CD4-positive, alpha-beta T cell treated with Interleukin-10 for 1 hour (primary cell): ENCODE results near the gene E2F2.

ENCODE experiments used
- DNase-seq: peaks from one replicate; pipeline ENCODE4 v3.0.0-alpha.2; 2020

Gene E2F2, protein sequence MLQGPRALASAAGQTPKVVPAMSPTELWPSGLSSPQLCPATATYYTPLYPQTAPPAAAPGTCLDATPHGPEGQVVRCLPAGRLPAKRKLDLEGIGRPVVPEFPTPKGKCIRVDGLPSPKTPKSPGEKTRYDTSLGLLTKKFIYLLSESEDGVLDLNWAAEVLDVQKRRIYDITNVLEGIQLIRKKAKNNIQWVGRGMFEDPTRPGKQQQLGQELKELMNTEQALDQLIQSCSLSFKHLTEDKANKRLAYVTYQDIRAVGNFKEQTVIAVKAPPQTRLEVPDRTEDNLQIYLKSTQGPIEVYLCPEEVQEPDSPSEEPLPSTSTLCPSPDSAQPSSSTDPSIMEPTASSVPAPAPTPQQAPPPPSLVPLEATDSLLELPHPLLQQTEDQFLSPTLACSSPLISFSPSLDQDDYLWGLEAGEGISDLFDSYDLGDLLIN

DNA sequence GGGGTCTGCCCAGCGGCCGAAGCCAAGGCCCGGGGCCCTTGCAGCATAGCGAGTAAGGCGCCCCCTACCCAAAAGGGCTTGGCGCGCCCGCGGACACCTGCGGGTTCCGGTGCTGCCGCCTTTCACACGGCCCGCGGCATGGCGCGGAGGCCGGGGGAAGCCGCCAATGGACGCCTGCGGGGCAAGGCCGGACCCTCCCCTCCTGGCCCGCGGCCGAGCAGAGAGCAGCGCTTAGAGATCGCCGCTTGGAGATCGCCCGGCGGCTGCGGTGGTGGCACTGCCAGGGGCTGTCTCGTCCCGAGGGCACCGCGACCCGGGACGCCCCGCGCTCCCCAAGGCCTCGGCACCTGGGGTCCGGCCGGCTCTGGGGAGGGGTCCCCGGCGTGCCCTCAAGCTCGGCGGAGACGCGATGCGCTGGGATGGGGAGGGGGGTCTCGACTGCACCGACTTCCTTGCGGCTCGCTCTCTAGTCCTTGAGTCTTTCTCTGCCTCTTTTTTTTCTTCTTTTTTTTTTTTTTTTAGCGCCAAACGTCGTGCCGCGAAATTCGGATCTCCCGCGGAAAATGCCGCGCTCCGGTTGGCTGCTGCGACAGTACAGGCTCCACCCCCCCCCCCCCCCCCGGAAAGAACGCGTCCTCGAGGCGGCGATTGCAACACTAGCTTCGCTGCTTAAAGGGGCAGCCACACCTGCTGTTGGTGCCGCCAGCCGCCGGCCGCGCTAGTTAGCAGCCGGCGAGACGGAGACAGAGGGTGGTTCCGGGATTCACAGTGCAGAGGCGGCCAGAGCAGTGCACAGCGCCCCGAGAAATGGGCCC is at the start of gene E2F2:
Gene E2F2, minus strand, starts transcription at position 487 of the 815 bp plus-strand sequence. Its CDS starts 440 bp downstream, at position 47.
- peak; percentile 87 for DNase-seq

DNA sequence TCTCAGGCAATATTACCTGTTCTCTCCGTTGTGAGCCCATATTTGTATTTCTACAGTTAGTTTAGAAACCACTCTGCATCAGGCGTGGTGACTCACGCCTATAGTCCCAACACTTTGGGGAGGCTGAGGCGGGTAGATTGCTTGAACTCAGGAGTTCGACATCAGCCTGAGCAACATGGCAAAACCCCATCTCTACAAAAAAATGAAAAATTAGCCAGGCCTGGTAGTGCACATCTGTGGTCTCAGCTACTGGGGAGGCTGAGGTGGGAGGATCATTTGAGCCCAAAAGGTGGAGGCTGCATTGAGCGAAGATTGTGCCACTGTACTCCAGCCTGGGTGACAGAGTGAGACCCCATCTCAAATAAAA is 47.9 kb upstream of the E2F2 start:
- no peak for DNase-seq

DNA sequence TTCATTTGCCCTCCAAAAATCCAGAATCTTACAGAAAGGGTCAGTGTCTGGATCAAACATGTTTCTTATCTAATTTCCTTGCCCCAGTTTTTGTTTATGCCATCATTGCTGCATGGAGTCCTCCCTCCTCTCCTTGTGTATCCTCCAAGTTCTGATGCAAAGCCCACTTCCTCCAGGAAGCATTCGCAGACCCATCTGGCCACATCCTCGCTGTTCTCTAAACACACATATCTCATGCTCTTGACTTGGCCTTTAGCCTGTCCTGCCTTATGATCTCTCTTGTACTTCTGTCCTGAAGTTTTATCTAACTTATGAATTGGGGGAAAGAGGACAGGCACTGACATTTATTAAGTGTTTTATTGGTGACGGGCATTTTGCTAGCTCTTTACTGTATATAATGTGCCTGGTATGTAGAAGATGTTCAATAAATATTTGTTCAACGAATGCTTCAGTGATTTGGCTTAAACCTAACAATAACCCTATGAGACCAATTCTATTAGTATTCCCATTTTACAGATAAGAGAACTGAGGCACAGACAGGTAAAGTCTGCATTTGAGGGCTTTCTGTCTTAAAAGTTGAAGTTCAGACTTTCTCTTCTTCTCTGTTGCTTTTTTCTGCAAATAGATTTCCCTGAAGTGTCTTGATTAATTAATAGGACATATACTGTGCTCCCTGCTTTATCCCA is 47.4 kb upstream of the E2F2 start:
- no peak for DNase-seq

DNA sequence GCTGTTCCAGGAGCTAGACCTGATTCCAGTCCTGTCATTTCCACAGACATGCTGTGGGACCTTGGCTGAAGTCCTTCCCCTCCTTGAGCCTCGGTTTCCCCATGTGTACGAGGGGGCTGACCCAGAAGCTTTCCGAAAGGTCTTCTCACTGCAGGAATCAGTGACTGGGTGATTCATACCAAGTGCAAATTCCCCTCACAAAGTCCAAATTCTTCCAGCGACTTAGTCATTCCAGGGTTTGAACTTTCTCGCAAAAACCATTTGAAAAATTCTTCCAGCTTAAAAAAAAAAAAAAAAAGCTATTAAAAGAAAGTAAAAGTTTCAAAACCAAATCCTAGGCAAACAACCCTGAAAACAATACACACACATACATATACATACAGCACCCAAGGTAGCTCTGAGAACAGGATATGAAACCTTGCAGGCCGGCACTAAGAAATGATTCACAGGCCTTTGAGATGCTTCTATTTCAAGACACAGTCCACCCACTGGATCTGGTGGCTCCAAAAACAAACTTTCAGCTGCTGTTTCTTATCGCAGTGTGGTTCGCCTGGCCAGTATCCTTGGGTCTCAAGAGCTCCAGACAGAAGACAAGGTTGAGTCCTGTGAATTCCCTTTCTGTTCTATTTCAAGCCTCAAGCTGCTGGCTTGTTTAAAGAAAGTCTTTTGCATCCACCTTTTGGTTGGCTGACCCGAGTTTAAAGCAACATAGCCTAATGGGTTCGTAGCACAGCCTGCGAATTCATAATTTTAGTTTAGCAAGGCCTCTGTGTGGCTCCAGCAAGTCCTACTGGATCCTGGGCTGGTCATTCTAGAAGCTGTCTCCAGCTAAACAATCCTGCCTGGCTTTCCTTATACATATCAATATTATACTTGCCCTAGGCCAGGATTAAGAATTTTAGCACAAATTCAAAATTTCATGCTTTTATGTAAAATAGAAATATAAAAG is 46.3 kb upstream of the E2F2 start:
- DNase-seq: no peak

DNA sequence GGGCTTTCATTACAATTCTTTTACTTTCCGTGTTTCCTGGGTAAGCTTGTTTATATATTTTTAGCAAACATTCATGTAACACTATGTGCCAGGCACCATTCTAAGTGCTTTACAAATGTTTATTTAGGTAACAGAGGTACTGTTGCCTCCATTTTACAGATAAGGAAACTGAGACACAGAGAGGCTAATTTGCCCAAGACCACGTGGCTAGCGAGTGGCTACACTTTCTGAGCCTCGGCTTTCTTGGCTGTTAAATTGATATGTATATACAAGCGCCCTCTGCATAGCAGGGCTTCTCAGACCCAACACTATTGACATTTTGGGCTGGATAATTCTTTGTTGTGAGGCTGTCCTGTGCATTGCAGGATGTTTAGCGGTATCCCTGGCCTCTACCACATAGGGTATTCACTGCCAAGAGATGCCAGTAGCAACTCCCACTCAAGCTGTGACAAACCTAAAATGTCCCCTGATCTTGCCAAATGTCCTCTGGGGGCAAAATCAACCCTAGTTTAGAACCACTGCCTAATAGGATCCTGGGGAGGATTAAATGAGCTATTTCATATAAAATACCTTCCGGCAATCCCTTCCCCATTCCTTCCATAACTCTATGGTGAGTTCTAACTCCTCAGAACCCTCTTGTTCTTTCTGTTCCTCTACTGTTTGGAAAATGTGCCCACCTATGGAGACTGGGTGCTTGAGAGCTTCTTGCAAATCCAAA is 45.5 kb upstream of the E2F2 start:
- no peak for DNase-seq

DNA sequence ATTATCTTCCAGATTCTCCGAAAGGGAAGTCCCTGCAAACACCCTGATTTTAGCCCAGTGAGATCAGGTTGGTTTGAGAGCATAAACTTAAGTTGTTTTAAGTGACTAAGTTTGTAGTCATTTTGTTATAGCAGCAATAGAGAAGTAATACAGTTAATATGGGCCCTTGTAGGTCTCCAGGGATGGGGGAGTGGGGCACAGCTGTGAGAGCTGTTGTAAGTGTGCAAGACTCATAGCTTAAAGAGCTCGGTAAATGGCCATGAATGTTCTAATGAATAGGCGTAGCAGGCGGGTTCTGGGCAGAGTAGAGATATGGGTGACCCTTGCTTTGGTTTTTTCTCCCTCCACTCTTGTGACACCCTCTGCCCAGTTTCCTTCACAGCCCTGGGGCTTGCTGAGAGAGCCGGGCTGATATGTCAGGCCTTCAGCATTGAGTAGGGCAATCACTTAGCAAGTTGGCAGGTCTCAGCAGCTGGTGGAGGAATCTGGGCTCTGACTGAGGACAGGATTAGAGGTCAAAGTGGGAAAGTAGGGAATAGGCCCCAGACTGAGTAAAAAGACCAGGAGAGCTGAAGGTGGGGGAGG is 44.3 kb upstream of the E2F2 start:
- no peak for DNase-seq

DNA sequence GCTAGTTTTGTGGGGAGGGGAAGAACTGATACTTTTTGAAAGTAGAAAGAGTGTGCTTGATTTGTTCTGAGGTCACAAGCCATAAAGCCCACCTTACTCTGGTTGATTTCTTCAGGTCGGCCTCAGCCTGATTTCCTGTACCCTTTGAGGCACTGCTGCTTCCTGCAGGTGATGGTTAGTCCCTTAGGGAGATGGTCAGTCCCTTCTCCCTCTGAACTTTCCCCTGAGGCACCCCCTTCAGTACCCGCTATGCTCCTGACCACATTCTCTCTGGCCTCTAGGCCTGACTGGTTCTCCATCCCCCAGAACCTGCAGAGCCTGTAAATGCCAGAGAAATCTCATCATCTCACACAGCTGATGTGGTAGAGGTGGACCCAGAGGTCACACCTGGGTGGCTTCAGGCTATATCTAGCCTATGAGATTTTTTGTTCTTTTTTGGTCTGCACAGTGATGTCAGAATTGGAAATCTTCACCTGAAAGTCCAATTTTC is 43.3 kb upstream of the E2F2 start:
- DNase-seq: no peak

DNA sequence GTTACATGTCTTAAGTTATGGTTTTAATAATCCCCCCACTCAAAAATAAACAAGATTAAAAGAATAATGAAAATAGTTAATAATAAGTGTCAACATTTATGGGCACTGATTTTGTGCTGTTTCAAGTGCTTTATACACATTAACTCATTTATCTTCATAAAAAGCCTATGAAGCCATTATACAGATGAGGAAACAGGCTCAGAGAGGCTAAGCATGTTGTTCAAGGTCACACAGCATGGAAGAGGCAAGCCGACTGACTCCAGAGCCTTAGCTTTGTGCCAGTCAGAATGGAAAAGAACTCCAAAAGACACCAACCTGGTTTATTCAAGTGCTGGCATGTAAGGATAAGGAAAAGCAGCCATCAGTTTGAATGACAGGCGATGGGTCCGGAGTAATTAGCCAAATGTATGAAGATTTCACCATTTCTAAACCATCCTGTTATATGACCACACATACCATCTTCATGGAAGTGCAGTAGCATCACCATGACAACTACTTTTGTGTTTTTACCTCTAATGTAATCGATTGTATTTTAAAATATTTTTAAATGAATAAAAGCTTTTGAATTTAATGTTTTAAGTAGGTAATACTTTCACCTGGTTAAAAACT is 42.6 kb upstream of the E2F2 start:
- DNase-seq: no peak

DNA sequence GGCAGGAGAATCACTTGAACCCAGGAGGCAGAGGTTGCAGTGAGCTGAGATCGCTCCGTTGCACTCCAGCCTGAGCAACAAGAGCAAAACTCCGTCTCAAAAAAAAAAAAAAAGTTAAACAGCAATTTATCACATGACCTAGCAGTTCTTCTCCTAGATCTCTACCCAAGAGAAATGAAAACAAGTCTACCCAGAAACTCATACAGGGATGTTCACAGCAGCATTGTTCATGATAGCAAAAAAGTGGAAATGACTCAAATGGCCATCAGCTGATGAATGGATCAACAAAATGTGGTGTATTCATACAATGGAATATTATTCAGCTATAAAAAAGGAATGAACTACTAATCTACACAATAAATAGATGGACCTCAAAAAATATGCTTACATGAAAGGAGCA is 40.4 kb upstream of the E2F2 start:
- DNase-seq: no peak

DNA sequence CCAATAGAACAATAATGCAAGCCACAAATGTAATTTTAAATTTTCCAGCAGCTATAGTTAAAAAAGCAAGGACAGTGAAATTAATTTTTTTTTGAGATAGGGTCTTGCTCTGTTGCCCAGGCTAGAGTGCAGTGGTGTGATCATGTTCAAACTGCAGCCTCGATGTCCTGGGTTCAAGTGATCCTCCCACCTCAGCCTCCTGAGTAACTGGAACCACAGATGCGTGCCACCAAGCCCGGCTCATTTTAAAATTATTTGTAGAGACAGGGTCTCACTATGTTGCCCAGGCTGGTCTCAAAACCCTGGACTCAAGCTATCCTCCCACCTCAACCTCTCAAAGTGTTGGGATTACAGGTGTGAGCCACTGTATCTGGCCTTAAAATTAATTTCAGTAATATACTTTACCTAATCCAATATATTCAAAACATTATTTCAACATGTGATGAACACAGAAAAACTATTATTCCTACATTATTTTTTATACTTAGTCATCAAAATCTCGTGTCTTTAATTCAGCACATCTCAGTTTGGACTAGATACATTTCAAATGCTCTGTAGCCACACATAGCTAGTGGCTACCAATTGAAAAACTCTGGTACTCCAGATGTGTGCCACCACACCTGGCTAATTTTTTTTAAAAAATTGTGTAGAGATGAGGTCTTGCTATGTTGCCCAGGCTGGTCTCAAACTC is 39.1 kb upstream of the E2F2 start:
- no peak for DNase-seq

DNA sequence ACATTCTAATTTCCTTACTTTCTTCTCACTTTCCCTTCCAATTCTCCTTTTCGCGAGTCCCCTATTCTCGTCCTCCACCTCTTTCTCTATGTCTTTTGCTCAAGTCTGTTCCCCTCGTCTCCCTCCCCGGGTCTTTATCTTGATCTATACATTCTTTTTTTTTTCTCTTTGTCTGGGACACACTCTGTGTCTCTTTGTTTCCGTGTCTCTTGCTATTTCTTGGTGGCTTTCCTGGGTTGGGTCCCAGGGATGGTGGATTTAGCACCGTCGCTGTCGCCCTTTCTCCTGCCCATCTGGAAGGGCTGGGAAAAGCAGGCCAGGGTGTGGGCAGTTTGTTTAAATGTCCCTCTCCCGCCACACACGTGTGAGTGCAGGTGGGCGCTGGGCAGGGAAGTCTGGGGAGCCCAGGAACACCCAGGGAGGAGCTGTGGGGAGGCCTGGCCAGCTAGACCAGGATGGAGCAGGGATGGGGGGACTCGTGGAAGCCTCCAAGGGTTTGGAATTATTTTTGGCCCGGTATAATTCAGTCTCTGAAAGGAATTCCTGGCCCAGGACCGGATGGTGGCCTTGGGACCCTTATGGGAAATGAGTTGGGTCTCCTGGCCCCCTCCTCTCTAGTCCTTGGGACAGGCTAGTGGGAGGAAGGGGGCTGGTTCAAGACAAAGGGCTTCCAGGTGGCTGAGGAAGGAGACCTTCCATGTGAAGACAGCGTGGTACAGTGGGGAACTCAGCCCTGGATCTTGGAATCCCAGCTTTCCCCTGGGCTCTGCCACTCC is 37.8 kb upstream of the E2F2 start:
- DNase-seq: no peak

DNA sequence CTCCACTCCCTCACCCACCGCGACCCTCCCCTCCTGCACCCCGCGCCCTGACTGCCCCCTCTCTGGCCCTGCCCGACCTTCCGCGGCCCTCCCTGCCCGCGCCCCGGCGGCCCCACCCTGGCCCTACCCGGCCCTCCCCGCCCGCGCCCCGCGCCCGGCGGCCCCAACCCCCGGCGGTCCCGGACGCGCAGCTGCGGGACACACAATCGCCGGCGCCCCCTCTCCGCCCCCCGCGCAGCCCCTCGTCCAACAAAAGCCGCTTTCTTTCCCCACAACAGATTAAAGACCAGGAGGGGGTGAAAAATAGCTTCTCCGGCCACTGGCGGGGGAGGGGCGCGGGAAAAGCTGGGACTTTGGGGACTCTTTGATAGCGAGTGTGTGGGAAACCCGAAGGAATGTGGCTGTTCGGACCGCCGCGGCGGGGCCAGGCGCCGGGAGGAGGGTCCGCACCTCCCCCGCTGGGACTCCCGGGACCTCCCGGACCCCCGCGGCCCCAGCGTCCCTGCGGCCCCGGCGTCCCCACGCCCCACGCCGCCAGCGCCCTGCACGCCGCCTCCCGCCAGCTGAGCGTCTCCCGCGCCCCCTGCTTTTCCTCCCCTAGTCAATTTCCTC is 37.1 kb upstream of the E2F2 start:
- no peak for DNase-seq

DNA sequence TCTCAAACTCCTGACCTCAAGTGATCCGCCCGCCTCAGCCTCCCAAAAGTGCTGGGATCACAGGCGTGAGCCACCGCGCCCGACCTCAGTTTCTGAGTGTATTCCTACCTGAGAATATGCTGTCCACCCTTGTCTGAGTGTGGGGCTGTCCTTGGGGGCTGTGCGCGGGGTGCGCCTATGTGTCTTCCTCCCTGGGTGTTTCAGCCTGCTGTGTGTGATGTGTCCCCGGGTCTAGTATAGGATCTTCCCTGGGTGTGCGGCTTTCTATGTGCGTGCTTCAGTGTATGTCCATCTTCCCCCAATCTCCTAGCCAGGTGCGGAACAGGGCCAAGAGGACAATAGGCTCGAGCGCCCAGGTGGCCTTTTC is 36.6 kb upstream of the E2F2 start:
- no peak for DNase-seq

DNA sequence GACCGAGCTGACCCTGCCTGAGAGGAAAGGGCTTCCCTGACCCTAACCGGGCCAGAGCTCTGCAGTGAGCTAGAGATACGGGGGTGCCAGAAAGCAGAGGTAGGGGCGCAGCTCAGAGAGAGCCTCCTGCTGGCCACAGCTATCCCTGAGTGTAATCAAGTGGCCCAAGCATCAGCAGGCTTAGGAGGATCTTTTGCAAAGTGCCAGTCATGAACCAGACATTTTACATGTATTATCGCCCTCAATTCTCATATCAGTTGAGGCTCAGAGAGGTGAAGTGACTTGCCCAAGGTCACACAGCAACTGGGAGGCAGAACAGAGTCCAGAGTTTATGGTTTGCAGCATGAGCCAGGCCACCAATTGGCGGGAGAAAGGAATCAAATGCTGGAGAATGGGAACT is 35.3 kb upstream of the E2F2 start:
- DNase-seq: no peak

DNA sequence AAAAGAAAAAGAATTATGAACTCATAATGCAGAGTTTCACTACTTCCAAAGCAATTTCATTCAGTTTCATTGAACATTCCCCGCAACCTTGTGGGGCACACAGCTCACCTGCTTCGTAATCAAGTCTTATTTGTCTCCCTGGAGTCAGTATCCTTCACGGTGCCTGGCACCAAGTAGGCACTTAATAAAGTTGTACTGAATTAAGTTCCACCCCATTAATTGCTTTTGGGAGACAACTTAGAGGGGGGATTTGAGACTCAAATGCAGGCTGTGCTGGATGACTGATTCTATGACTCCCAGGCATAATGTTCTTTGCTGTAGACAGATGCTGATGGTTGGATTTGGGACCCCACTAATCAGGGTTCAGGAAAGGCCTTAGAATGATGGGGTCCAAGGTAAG is 34.7 kb upstream of the E2F2 start:
- DNase-seq: no peak

DNA sequence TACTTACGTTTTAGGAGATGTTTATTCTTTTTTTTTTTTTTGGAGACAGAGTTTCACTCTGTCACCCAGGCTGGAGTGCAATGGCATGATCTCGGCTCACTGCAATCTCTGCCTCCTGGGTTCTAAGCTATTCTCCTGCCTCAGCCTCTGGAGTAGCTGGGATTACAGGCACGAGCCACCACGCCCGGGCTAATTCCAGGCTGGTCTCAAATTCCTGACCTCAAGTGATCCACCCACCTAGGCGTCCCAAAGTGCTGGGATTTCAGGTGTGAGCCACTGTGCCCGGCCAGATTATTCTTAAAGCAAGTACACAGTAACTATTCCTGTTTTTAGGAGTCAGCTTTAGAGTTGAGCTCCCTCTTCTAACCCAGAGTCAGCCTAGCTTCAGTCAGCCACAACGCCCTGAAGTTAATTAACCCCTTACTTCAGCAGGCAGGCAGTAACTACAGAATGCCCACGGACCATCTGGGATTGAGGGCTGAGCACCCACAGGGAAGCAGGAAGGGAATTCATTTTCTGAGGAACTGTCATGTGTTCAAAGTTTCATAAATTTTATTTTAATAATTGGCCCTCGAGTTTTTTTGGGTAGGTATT is 33.6 kb upstream of the E2F2 start:
- no peak for DNase-seq

DNA sequence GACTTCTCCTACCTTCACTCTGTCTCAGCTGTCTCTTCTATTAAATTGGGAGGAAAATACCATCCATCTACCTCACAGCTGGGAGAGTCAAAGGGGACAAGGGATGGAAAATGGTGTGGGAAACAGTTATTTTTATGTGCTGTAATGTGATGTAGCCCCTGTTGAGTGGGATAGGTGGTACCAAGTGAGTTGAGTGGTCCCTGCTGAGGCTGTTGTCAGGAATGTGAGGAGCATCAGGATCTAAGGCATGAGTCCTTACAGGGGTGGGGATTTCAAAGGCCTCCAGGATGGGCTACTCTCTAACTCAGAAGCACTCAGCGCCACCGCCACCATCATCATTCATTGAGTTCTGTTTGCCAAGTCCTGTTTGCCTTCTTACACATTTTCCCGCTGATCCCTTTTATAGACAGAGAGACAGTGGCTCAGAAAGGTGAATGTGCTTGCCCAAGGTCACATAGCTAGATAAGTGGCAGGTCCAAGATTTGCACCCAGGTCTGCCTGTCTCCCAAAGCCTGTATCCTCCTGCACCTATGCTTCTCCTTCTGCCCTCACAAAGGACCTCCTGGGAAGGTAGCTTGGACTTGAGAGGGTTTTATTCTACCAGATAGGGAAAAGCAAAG is 32.8 kb upstream of the E2F2 start:
- no peak for DNase-seq

DNA sequence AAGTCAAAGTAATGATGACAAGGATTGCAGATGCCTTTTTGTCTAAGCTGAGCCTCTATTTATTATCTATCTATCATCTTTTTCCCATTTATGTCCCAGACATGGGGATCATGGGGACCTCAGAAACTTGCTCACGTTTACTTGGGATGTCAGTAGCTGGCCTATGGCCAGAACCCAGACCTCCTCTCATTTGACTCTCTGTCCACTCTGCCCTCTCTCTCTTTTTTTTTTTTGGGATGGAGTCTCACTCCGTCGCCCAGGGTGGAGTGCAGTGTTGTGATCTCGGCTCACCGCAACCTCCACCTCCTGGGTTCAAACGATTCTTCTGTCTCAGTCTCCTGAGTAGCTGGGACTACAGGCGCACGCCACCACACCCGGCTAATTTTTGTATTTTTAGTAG is 32.0 kb upstream of the E2F2 start:
- no peak for DNase-seq
